DOHH2 (cell line): ENCODE results near the gene SORBS1.

Source experiments
- H3F3A ChIP-seq: fragments of 200-600 bp; sonication (generic), shearing (Covaris generic); 2 replicates; pipeline ENCODE4 v1.6.0; 2016; ENCODE audit warnings: antibody characterized with exemption, mild to moderate bottlenecking; ENCODE audit not compliant: control insufficient read depth, insufficient read depth
- H3K27ac ChIP-seq: fragments of 200-600 bp; sonication (generic); 2 replicates; pipeline ENCODE4 v1.5.1; 2014; ENCODE audit warnings: low read depth, mild to moderate bottlenecking, low read length, moderate library complexity
- H3K27me3 ChIP-seq: fragments of 200-600 bp; sonication (generic); 2 replicates; pipeline ENCODE4 v1.6.1; 2014; ENCODE audit warnings: mild to moderate bottlenecking, low read length, mixed read lengths; ENCODE audit not compliant: control insufficient read depth
- H3K36me3 ChIP-seq: fragments of 200-600 bp; sonication (generic); 2 replicates; pipeline ENCODE4 v1.6.1; 2014; ENCODE audit warnings: mild to moderate bottlenecking, low read length, moderate library complexity, mixed read lengths; ENCODE audit not compliant: control insufficient read depth
- H3K4me1 ChIP-seq: fragments of 200-600 bp; sonication (generic); 2 replicates; pipeline ENCODE4 v1.6.1; 2014; ENCODE audit warnings: mild to moderate bottlenecking, low read length, mixed read lengths; ENCODE audit not compliant: control insufficient read depth
- H3K4me2 ChIP-seq: fragments of 200-600 bp; sonication (generic); 2 replicates; pipeline ENCODE4 v1.6.0; 2014; ENCODE audit warnings: mild to moderate bottlenecking, low read length, moderate library complexity
- H3K4me3 ChIP-seq: fragments of 200-600 bp; sonication (generic); 2 replicates; pipeline ENCODE4 v1.5.1; 2014; ENCODE audit warnings: mild to moderate bottlenecking, low read length, mixed read lengths
- H3K79me2 ChIP-seq: fragments of 200-600 bp; sonication (generic); 2 replicates; pipeline ENCODE4 v1.6.1; 2014; ENCODE audit warnings: mild to moderate bottlenecking, low read length, mixed read lengths; ENCODE audit not compliant: control insufficient read depth
- H3K9me2 ChIP-seq: fragments of 200-600 bp; sonication (generic); replicated peaks from 2 replicates; pipeline ENCODE4 v1.6.1; 2014; ENCODE audit warnings: mild to moderate bottlenecking, low read length, mixed read lengths; ENCODE audit not compliant: control insufficient read depth
- H3K9me3 ChIP-seq: fragments of 200-600 bp; sonication (generic); 2 replicates; pipeline ENCODE4 v1.6.1; 2014; ENCODE audit warnings: antibody characterized with exemption, low read length, mixed read lengths; ENCODE audit not compliant: control insufficient read depth, insufficient read depth
- H4K20me1 ChIP-seq: fragments of 200-600 bp; sonication (generic); 2 replicates; pipeline ENCODE4 v1.6.0; 2014; ENCODE audit warnings: low read depth, mild to moderate bottlenecking, antibody characterized with exemption, low read length, moderate library complexity; ENCODE audit not compliant: control insufficient read depth, insufficient read depth
- CTCF ChIP-seq: fragments of 200-600 bp; sonication (generic); IDR thresholded peaks from one replicate; pipeline ENCODE4 v1.5.1; 2014; ENCODE audit warnings: antibody characterized with exemption, mild to moderate bottlenecking, low read depth, low read length; ENCODE audit not compliant: poor library complexity, severe bottlenecking
- EZH2phosphoT487 ChIP-seq: fragments of 200-600 bp; sonication (generic); IDR thresholded peaks from 2 replicates; pipeline ENCODE4 v1.6.1; 2017; ENCODE audit warnings: borderline replicate concordance, mild to moderate bottlenecking, antibody characterized with exemption, low read length, moderate library complexity, mixed read lengths

The SORBS1 gene

GRCh38 chr10:95355301-95355700, 205.9 kb downstream of the SORBS1 start:
- Histone ChIP-seq H3K4me2 (no peak overlapping the region), H3F3A (no peaks in the 10 kb centered on the region), H3K9me3 (no peaks in the 10 kb centered on the region), H3K4me1 (peaks cover 12% of the 10 kb centered on the region), H3K27me3 (0 out of 2 replicates have a peak, but pooled peaks cover 3% of the 10 kb centered on the region), H3K9me2 (no peaks in the 10 kb centered on the region), H3K4me3 (no peak overlapping the region), H4K20me1 (no peaks in the 10 kb centered on the region), H3K36me3 (no peaks in the 10 kb centered on the region), H3K79me2 (no peaks in the 10 kb centered on the region), H3K27ac (no peak overlapping the region)
- TF ChIP-seq CTCF (no peak), EZH2phosphoT487 (no peak)

GRCh38 chr10:95354110-95354509, 207.1 kb downstream of the SORBS1 start:
- Histone ChIP-seq H3K9me2 (no peaks in the 10 kb centered on the region), H3K9me3 (no peaks in the 10 kb centered on the region), H3F3A (no peaks in the 10 kb centered on the region), H3K4me1 (peaks cover 5% of the 10 kb centered on the region; the same call in 1 of the 2 replicates), H3K27me3 (0 out of 2 replicates have a peak, but pooled peaks cover 3% of the 10 kb centered on the region), H3K79me2 (no peaks in the 10 kb centered on the region), H3K4me2 (no peak overlapping the region), H4K20me1 (no peaks in the 10 kb centered on the region), H3K4me3 (no peak overlapping the region), H3K27ac (no peak overlapping the region), H3K36me3 (no peaks in the 10 kb centered on the region)
- TF ChIP-seq CTCF (no peak), EZH2phosphoT487 (no peak)

GRCh38 chr10:95353123-95353522, 208.0 kb downstream of the SORBS1 start:
- H3K36me3 ChIP-seq: no peaks in the 10 kb centered on the region
- no peaks in the 10 kb centered on the region for H3K79me2 ChIP-seq
- TF ChIP-seq EZH2phosphoT487: no peak
- TF ChIP-seq CTCF: no peak
- 0 out of 2 replicates have a peak, but pooled peaks cover 3% of the 10 kb centered on the region for H3K27me3 ChIP-seq
- no peaks in the 10 kb centered on the region for H3F3A ChIP-seq
- H3K9me3 ChIP-seq: no peaks in the 10 kb centered on the region
- no peak overlapping the region for H3K4me3 ChIP-seq
- H3K27ac ChIP-seq: no peak overlapping the region
- H3K4me2 ChIP-seq: no peak overlapping the region
- H3K9me2 ChIP-seq: no peaks in the 10 kb centered on the region
- no peaks in the 10 kb centered on the region for H4K20me1 ChIP-seq
- H3K4me1 ChIP-seq: peaks cover 5% of the 10 kb centered on the region; the same call in 1 of the 2 replicates
